Measurements from ENCODE around the gene C2orf80. TPM values are rescaled to one million over a fixed set of nuclear protein-coding genes. Genes with fewer than 3 reads are reported as not detected.

The C2orf80 gene
- total and polyA plus RNA-seq, 2 experiments from 2014 or later = not detected

DNA sequence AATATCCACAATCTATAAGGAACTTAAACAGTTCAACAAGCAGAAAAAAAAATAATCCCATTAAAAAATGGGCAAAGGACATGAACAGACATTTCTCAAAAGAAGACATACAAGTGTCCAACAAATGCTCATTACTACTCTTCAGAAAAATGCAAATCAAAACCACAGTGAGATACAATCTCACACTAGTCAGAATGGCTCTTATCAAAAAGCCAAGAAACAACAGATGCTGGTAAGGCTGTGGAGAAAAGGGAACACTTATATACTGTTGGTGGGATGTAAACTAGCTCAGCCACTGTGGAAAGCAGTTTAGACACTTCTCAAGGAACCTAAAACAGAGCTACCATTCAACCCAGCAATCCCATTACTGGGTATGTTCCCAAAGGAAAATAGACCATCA is 36.7 kb downstream of the C2orf80 start:
- Histone ChIP-seq H3K79me2 (ENCODE audit: insufficient read depth) (no peaks in the 10 kb centered on the region), H3K27ac (no peak overlapping the region), H3K4me2 (ENCODE audit: unreplicated experiment) (no peak overlapping the region), H3K27me3 (replicated peaks; ENCODE audit: insufficient read depth) (no peaks in the 10 kb centered on the region; the same call in 1 of the 2 replicates), H3K36me3 (ENCODE audit: low read depth) (no peaks in the 10 kb centered on the region), H3K9me2 (ENCODE audit: insufficient read depth) (no peaks in the 10 kb centered on the region), H3K9me3 (ENCODE audit: low read depth) (no peaks in the 10 kb centered on the region), H3F3A (ENCODE audit: insufficient read depth) (no peaks in the 10 kb centered on the region), H3K4me1 (ENCODE audit: insufficient read depth) (no peaks in the 10 kb centered on the region), H3K4me3 (no peak overlapping the region), H2AFZ (no peak overlapping the region), H4K20me1 (ENCODE audit: insufficient read depth) (no peaks in the 10 kb centered on the region), H3K9ac (no peak overlapping the region)
- TF ChIP-seq EZH2 (IDR thresholded peaks at IDR 0.05; ENCODE audit: insufficient read depth, poor library complexity, severe bottlenecking) = no peak
- no peak for TF ChIP-seq EZH2phosphoT487 (IDR thresholded peaks at IDR 0.05; ENCODE audit: insufficient read depth, low read depth)
- no peak for DNase-seq
- in situ Hi-C loops (cut with MboI) = no loop called here

DNA sequence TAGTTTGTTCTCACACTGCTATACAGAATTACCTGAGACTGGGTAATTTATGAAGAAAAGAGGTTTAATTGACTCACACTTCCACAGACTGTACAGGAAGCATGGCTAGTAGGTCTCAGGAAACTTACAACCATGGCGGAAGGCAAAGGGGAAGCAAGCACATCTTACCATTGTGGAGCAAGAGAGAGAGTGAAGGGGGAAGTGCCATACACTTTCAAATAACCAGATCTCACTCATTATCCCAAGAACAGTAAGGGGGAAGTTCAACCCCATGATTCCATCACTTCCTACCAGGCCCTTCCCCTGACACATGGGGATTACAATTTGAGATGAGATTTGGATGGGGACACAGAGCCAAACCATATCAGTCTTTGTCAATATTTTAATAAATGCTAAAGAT is 38.9 kb downstream of the C2orf80 start:
- H3K27me3 ChIP-seq (replicated peaks; ENCODE audit: insufficient read depth) = no peaks in the 10 kb centered on the region; the same call in 1 of the 2 replicates
- no peak overlapping the region for H3K4me3 ChIP-seq
- H2AFZ ChIP-seq = no peak overlapping the region
- no peak overlapping the region for H3K27ac ChIP-seq
- no peaks in the 10 kb centered on the region for H3F3A ChIP-seq (ENCODE audit: insufficient read depth)
- 38 to 55% methylated on average over 1 of the region's 1 CpG for WGBS, 2 experiments (ENCODE audit: low coverage in 1 of 2, low lambda C conversion rate in 2 of 2, missing lambda C conversion rate in 2 of 2)
- H4K20me1 ChIP-seq (ENCODE audit: insufficient read depth) = no peaks in the 10 kb centered on the region
- no peaks in the 10 kb centered on the region for H3K9me2 ChIP-seq (ENCODE audit: insufficient read depth)
- H3K79me2 ChIP-seq (ENCODE audit: insufficient read depth) = no peaks in the 10 kb centered on the region
- DNase-seq = no peak
- H3K4me2 ChIP-seq (ENCODE audit: unreplicated experiment) = no peak overlapping the region
- H3K9ac ChIP-seq = no peak overlapping the region
- TF ChIP-seq EZH2 (IDR thresholded peaks at IDR 0.05; ENCODE audit: insufficient read depth, poor library complexity, severe bottlenecking) (no peak), EZH2phosphoT487 (IDR thresholded peaks at IDR 0.05; ENCODE audit: insufficient read depth, low read depth) (no peak)
- in situ Hi-C loops (cut with MboI) = no loop called here
- H3K4me1 ChIP-seq (ENCODE audit: insufficient read depth) = no peaks in the 10 kb centered on the region
- no peaks in the 10 kb centered on the region for H3K36me3 ChIP-seq (ENCODE audit: low read depth)
- no peaks in the 10 kb centered on the region for H3K9me3 ChIP-seq (ENCODE audit: low read depth)

DNA sequence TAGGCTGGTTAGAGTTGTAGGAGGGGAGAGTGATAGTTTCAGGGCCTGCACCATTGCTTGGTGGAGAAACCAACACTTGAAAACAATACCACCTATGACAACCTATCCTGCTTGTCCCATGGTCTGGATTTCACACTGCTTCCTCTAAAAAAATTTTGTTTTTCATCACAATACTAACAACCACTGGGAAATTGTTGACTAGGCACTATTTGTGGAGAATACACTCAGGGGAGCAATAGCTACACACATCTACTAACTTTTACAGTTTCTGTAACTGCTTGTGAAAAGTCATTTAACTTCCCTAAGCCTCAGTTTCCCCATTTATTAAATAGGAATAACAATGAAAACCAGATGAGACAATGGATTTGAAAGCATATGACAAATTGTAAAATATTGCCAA is 39.7 kb downstream of the C2orf80 start:
- H3K4me2 ChIP-seq (ENCODE audit: unreplicated experiment) = no peak overlapping the region
- no peak overlapping the region for H3K9ac ChIP-seq
- H3K4me3 ChIP-seq = no peak overlapping the region
- H4K20me1 ChIP-seq (ENCODE audit: insufficient read depth) = no peaks in the 10 kb centered on the region
- no peaks in the 10 kb centered on the region for H3F3A ChIP-seq (ENCODE audit: insufficient read depth)
- in situ Hi-C loops (cut with MboI) = no loop called here
- H3K9me2 ChIP-seq (ENCODE audit: insufficient read depth) = no peaks in the 10 kb centered on the region
- H3K9me3 ChIP-seq (ENCODE audit: low read depth) = no peaks in the 10 kb centered on the region
- no peaks in the 10 kb centered on the region; the same call in 1 of the 2 replicates for H3K27me3 ChIP-seq (replicated peaks; ENCODE audit: insufficient read depth)
- H3K79me2 ChIP-seq (ENCODE audit: insufficient read depth) = no peaks in the 10 kb centered on the region
- H3K4me1 ChIP-seq (ENCODE audit: insufficient read depth) = no peaks in the 10 kb centered on the region
- H3K27ac ChIP-seq = no peak overlapping the region
- H2AFZ ChIP-seq = no peak overlapping the region
- no peak for DNase-seq
- TF ChIP-seq EZH2 (IDR thresholded peaks at IDR 0.05; ENCODE audit: insufficient read depth, poor library complexity, severe bottlenecking) = no peak
- no peak for TF ChIP-seq EZH2phosphoT487 (IDR thresholded peaks at IDR 0.05; ENCODE audit: insufficient read depth, low read depth)
- no peaks in the 10 kb centered on the region for H3K36me3 ChIP-seq (ENCODE audit: low read depth)

DNA sequence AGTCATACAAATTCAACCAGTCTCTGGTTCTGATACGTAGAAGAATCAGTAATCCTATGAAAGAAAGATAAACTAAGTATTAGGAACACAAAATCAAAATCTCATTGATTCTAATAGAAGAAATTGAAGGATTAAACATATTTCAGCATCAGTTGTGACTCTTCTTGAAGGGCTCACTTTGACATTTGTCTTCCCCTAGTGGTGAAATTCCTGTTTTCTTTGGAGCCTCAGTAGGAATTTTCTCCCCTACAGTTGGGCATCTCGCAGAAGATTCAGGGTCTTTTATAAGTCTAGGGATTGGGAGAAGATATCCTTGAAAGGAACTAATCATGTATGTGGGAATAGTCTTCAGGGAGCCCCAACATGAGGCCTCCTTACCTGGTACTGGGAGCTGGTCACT is 41.0 kb downstream of the C2orf80 start:
- H3K27me3 ChIP-seq (replicated peaks; ENCODE audit: insufficient read depth) = no peaks in the 10 kb centered on the region; the same call in 1 of the 2 replicates
- H3K4me1 ChIP-seq (ENCODE audit: insufficient read depth) = no peaks in the 10 kb centered on the region
- in situ Hi-C loops (cut with MboI) = no loop called here
- DNase-seq = no peak
- no peaks in the 10 kb centered on the region for H3F3A ChIP-seq (ENCODE audit: insufficient read depth)
- no peak overlapping the region for H3K4me3 ChIP-seq
- WGBS, 2 experiments (ENCODE audit: low coverage in 1 of 2, low lambda C conversion rate in 2 of 2, missing lambda C conversion rate in 2 of 2) = 21 to 23% methylated on average over 2 of the region's 2 CpGs
- TF ChIP-seq EZH2 (IDR thresholded peaks at IDR 0.05; ENCODE audit: insufficient read depth, poor library complexity, severe bottlenecking) (no peak), EZH2phosphoT487 (IDR thresholded peaks at IDR 0.05; ENCODE audit: insufficient read depth, low read depth) (no peak)
- H3K79me2 ChIP-seq (ENCODE audit: insufficient read depth) = no peaks in the 10 kb centered on the region
- no peak overlapping the region for H3K27ac ChIP-seq
- H3K9me3 ChIP-seq (ENCODE audit: low read depth) = no peaks in the 10 kb centered on the region
- no peaks in the 10 kb centered on the region for H3K36me3 ChIP-seq (ENCODE audit: low read depth)
- no peaks in the 10 kb centered on the region for H3K9me2 ChIP-seq (ENCODE audit: insufficient read depth)
- no peak overlapping the region for H3K4me2 ChIP-seq (ENCODE audit: unreplicated experiment)
- no peaks in the 10 kb centered on the region for H4K20me1 ChIP-seq (ENCODE audit: insufficient read depth)
- no peak overlapping the region for H3K9ac ChIP-seq
- no peak overlapping the region for H2AFZ ChIP-seq

DNA sequence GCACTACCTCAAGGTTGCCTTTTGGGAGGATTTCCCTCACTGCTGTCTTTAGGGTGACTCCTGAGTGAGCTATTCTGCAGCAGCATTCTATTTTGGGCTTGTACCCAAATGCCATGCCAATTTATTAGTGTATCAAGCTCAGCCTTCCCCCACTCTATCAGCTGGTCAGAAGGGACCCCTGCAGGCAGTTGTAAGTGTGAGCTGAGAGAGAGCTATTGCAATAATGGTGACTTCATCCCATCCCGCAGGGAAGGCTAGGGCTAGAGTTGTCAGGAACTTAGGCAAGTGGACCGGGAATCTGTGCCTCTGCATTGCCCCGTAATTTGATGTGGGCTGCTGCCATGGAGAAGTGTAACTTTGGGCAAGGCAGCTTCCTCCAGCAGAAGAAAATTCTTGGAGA is 42.1 kb downstream of the C2orf80 start:
- Histone ChIP-seq H3F3A (ENCODE audit: insufficient read depth) (no peaks in the 10 kb centered on the region), H3K27me3 (replicated peaks; ENCODE audit: insufficient read depth) (no peaks in the 10 kb centered on the region; the same call in 1 of the 2 replicates), H3K4me3 (no peak overlapping the region), H3K9ac (no peak overlapping the region), H2AFZ (no peak overlapping the region), H3K79me2 (ENCODE audit: insufficient read depth) (no peaks in the 10 kb centered on the region), H4K20me1 (ENCODE audit: insufficient read depth) (no peaks in the 10 kb centered on the region), H3K9me3 (ENCODE audit: low read depth) (no peaks in the 10 kb centered on the region), H3K36me3 (ENCODE audit: low read depth) (no peaks in the 10 kb centered on the region), H3K9me2 (ENCODE audit: insufficient read depth) (no peaks in the 10 kb centered on the region), H3K4me1 (ENCODE audit: insufficient read depth) (no peaks in the 10 kb centered on the region), H3K4me2 (ENCODE audit: unreplicated experiment) (no peak overlapping the region), H3K27ac (no peak overlapping the region)
- no peak for DNase-seq
- WGBS, 2 experiments (ENCODE audit: low coverage in 1 of 2, low lambda C conversion rate in 2 of 2, missing lambda C conversion rate in 2 of 2) = 28 to 47% methylated on average over 3 of the region's 3 CpGs
- in situ Hi-C loops (cut with MboI) = no loop called here
- no peak for TF ChIP-seq EZH2phosphoT487 (IDR thresholded peaks at IDR 0.05; ENCODE audit: insufficient read depth, low read depth)
- no peak for TF ChIP-seq EZH2 (IDR thresholded peaks at IDR 0.05; ENCODE audit: insufficient read depth, poor library complexity, severe bottlenecking)
